Measurements from ENCODE around the gene GPC5. TPM values are rescaled to one million over a fixed set of nuclear protein-coding genes. Genes with fewer than 3 reads are reported as not detected.

GPC5 gene
- polyA plus RNA-seq, 2 of the 4 experiments (the other 2 are of a cell fraction), result not detected

DNA sequence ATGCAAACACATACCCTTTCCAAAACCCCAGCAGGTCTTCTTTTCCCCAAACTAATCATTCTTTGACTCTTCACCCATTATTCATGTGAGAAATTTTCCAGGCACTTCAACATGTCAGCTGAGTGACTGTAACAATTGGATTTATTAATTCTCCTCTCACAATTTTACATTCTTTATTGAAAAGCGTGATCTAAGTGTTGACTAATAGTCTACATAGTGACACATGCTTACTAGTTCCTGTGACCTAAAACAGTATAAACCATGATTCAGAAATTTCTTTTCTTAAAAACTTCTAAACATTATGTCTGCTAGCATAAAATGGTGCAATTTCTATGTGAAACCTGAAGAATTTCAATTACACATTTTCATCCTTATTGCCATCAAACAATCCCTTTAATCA lies 532.3 kb downstream of the GPC5 start:
- H3K9me3 ChIP-seq, result no peaks in the 10 kb centered on the region
- H3K27ac ChIP-seq, result no peak overlapping the region
- ATAC-seq (no peak), DNase-seq (ENCODE audit: low read depth in 1 of 2, low spot score in 1 of 2) (no peak), FAIRE-seq (no peak)
- H3K4me2 ChIP-seq, result no peak overlapping the region
- ChIA-PET CTCF (no interaction called here), POLR2A (no interaction called here)
- no peak overlapping the region for H3K4me3 ChIP-seq
- TF ChIP-seq CEBPB (IDR thresholded peaks at IDR 0.05), result no peak
- TF ChIP-seq RFX5 (IDR thresholded peaks at IDR 0.05), result no peak
- TF ChIP-seq EHMT2 (IDR thresholded peaks at IDR 0.05; ENCODE audit: low read depth), result no peak
- no peak for TF ChIP-seq RCOR1 (IDR thresholded peaks at IDR 0.05; ENCODE audit: low read depth, low read length)
- TF ChIP-seq ZC3H11A (IDR thresholded peaks at IDR 0.05), result no peak
- no peak for TF ChIP-seq CHD4 (IDR thresholded peaks at IDR 0.05; ENCODE audit: borderline replicate concordance)
- TF ChIP-seq FOXS1 (CRISPR knock-in tag; IDR thresholded peaks at IDR 0.05), result no peak
- TF ChIP-seq, protein P1, sequence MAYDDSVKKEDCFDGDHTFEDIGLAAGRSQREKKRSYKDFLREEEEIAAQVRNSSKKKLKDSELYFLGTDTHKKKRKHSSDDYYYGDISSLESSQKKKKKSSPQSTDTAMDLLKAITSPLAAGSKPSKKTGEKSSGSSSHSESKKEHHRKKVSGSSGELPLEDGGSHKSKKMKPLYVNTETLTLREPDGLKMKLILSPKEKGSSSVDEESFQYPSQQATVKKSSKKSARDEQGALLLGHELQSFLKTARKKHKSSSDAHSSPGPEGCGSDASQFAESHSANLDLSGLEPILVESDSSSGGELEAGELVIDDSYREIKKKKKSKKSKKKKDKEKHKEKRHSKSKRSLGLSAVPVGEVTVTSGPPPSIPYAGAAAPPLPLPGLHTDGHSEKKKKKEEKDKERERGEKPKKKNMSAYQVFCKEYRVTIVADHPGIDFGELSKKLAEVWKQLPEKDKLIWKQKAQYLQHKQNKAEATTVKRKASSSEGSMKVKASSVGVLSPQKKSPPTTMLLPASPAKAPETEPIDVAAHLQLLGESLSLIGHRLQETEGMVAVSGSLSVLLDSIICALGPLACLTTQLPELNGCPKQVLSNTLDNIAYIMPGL (CRISPR knock-in tag; IDR thresholded peaks at IDR 0.05; ENCODE audit: borderline replicate concordance), result no peak
- no peak for TF ChIP-seq HDAC2 (IDR thresholded peaks at IDR 0.05)
- TF ChIP-seq, protein P2, sequence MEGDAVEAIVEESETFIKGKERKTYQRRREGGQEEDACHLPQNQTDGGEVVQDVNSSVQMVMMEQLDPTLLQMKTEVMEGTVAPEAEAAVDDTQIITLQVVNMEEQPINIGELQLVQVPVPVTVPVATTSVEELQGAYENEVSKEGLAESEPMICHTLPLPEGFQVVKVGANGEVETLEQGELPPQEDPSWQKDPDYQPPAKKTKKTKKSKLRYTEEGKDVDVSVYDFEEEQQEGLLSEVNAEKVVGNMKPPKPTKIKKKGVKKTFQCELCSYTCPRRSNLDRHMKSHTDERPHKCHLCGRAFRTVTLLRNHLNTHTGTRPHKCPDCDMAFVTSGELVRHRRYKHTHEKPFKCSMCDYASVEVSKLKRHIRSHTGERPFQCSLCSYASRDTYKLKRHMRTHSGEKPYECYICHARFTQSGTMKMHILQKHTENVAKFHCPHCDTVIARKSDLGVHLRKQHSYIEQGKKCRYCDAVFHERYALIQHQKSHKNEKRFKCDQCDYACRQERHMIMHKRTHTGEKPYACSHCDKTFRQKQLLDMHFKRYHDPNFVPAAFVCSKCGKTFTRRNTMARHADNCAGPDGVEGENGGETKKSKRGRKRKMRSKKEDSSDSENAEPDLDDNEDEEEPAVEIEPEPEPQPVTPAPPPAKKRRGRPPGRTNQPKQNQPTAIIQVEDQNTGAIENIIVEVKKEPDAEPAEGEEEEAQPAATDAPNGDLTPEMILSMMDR (IDR thresholded peaks at IDR 0.05), result no peak
- TF ChIP-seq, protein P3, sequence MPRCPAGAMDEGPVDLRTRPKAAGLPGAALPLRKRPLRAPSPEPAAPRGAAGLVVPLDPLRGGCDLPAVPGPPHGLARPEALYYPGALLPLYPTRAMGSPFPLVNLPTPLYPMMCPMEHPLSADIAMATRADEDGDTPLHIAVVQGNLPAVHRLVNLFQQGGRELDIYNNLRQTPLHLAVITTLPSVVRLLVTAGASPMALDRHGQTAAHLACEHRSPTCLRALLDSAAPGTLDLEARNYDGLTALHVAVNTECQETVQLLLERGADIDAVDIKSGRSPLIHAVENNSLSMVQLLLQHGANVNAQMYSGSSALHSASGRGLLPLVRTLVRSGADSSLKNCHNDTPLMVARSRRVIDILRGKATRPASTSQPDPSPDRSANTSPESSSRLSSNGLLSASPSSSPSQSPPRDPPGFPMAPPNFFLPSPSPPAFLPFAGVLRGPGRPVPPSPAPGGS (IDR thresholded peaks at IDR 0.05), result no peak
- TF ChIP-seq, protein P4, sequence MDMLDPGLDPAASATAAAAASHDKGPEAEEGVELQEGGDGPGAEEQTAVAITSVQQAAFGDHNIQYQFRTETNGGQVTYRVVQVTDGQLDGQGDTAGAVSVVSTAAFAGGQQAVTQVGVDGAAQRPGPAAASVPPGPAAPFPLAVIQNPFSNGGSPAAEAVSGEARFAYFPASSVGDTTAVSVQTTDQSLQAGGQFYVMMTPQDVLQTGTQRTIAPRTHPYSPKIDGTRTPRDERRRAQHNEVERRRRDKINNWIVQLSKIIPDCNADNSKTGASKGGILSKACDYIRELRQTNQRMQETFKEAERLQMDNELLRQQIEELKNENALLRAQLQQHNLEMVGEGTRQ (IDR thresholded peaks at IDR 0.05), result no peak
- no peak for TF ChIP-seq JUN (IDR thresholded peaks at IDR 0.05)
- TF ChIP-seq CBX8 (IDR thresholded peaks at IDR 0.05), result no peak
- TF ChIP-seq RARB (CRISPR knock-in tag; IDR thresholded peaks at IDR 0.05), result no peak
- TF ChIP-seq SREBF2 (IDR thresholded peaks at IDR 0.05), result no peak
- TF ChIP-seq BHLHE40 (IDR thresholded peaks at IDR 0.05; ENCODE audit: low read depth, low read length), result no peak
- no peak for TF ChIP-seq KDM5A (IDR thresholded peaks at IDR 0.05)
- no peaks in the 10 kb centered on the region for H3K4me1 ChIP-seq
- 3% methylated on average over 1 of the region's 1 CpG for WGBS (ENCODE audit: missing lambda C conversion rate)

DNA sequence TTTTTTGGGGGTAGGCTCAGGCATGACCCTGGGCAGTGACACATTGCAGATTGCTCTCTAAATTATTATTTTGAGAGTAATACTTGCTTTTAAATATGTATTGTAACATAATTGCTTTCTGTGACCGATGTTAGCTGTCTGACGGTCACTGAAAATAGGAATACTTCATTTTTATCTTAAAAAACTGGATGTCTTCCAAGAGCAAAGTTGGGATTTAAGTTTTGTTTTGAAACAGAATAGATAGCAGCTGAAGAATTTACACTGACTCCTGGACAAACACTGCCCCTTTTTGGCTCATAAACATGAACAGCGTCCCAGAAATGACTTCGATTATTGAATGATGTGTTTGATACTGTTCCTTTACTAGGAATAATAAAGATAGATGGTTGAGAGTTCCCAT lies 535.9 kb downstream of the GPC5 start:
- DNase-seq (ENCODE audit: low read depth in 1 of 2, low spot score in 1 of 2) (no peak), ATAC-seq (no peak), FAIRE-seq (no peak)
- no peak for TF ChIP-seq HOXB5 (CRISPR knock-in tag; IDR thresholded peaks at IDR 0.05)
- TF ChIP-seq, protein P1 (CRISPR knock-in tag; IDR thresholded peaks at IDR 0.05; ENCODE audit: borderline replicate concordance), result no peak
- TF ChIP-seq FOSB (CRISPR knock-in tag; IDR thresholded peaks at IDR 0.05), result no peak
- no peak for TF ChIP-seq JUNB (IDR thresholded peaks at IDR 0.05)
- no peak for TF ChIP-seq ZNF302 (CRISPR knock-in tag; IDR thresholded peaks at IDR 0.05)
- no peak for TF ChIP-seq CBX8 (IDR thresholded peaks at IDR 0.05)
- no peak for TF ChIP-seq TFCP2L1 (CRISPR knock-in tag; IDR thresholded peaks at IDR 0.05)
- no peak for TF ChIP-seq SREBF2 (IDR thresholded peaks at IDR 0.05)
- no peak for TF ChIP-seq KDM5A (IDR thresholded peaks at IDR 0.05)
- TF ChIP-seq NFE2L2 (conservative IDR thresholded peaks at IDR 0.05; ENCODE audit: low read length), result no peak
- no peak for TF ChIP-seq ZSCAN20 (CRISPR knock-in tag; IDR thresholded peaks at IDR 0.05)
- no peak for TF ChIP-seq HOXA7 (CRISPR knock-in tag; IDR thresholded peaks at IDR 0.05)
- no peak for TF ChIP-seq MYC (IDR thresholded peaks at IDR 0.05; ENCODE audit: borderline replicate concordance, low read length)
- TF ChIP-seq, protein P5, sequence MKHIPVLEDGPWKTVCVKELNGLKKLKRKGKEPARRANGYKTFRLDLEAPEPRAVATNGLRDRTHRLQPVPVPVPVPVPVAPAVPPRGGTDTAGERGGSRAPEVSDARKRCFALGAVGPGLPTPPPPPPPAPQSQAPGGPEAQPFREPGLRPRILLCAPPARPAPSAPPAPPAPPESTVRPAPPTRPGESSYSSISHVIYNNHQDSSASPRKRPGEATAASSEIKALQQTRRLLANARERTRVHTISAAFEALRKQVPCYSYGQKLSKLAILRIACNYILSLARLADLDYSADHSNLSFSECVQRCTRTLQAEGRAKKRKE (CRISPR knock-in tag; IDR thresholded peaks at IDR 0.05; ENCODE audit: low read depth), result no peak
- 11% methylated on average over 4 of the region's 4 CpGs for whole genome bisulfite sequencing (ENCODE audit: missing lambda C conversion rate)
- Histone ChIP-seq H3K27ac (no peak overlapping the region), H3K9me3 (no peaks in the 10 kb centered on the region), H3K4me3 (no peak overlapping the region), H3K4me1 (no peaks in the 10 kb centered on the region), H3K4me2 (no peak overlapping the region)
- ChIA-PET CTCF (no interaction called here), POLR2A (no interaction called here)

Data from A549 (cell line).